MM.1S (cell line): ENCODE results near the gene POLH.

Experiments
- EZH2 ChIP-seq: fragments of 300-600 bp; sonication (generic); optimal IDR thresholded peaks from 2 replicates; pipeline ENCODE3; 2017; ENCODE audit warnings: low read depth, mild to moderate bottlenecking, antibody characterized with exemption, low read length, mixed read lengths
- EZH2phosphoT487 ChIP-seq: fragments of 300-600 bp; sonication (generic); IDR thresholded peaks from 2 replicates; pipeline ENCODE4 v1.6.1; 2018; ENCODE audit warnings: antibody characterized with exemption, low read length
- TF ChIP-seq, protein P1 (sequence below): fragments of 300-600 bp; sonication (generic); IDR thresholded peaks from 2 replicates; pipeline ENCODE4 v1.5.1; 2016; ENCODE audit warnings: antibody characterized with exemption, low read length, mixed read lengths

DNA sequence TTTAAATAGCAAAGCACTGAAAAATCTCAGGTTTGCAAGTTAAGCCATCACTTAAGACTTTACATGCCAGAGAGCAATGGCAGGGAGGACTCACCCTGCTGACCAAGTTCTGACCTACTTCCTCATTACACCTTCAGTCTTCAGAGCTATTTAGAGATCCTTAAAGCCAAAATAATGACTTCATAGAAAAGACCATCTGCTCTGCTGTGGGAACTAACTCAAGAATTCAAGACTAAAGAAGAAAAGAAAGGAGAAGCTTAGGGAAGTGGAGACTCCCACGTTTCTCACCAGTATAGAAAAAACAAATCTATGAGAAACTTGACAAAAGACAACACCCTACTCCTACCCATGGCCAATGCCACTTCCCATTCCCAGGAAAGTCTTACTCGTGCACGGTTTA is 28.8 kb upstream of the POLH start:
- TF ChIP-seq, protein P1, sequence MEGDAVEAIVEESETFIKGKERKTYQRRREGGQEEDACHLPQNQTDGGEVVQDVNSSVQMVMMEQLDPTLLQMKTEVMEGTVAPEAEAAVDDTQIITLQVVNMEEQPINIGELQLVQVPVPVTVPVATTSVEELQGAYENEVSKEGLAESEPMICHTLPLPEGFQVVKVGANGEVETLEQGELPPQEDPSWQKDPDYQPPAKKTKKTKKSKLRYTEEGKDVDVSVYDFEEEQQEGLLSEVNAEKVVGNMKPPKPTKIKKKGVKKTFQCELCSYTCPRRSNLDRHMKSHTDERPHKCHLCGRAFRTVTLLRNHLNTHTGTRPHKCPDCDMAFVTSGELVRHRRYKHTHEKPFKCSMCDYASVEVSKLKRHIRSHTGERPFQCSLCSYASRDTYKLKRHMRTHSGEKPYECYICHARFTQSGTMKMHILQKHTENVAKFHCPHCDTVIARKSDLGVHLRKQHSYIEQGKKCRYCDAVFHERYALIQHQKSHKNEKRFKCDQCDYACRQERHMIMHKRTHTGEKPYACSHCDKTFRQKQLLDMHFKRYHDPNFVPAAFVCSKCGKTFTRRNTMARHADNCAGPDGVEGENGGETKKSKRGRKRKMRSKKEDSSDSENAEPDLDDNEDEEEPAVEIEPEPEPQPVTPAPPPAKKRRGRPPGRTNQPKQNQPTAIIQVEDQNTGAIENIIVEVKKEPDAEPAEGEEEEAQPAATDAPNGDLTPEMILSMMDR = no peak
- TF ChIP-seq EZH2phosphoT487 (no peak), EZH2 (no peak)
